CD4-positive, alpha-beta T cell treated with Interleukin-15 for 1 hour (primary cell): ENCODE measurements around the gene IZUMO4.
"Not testable (repeated sequence)": the region's sequence is repeated elsewhere in the genome, so short reads cannot be mapped to it uniquely, and the experiment has no call there.

ENCODE experiments used
- DNase-seq: peaks from one replicate; pipeline ENCODE4 v3.0.0-alpha.2; 2020

IZUMO4 gene

DNA sequence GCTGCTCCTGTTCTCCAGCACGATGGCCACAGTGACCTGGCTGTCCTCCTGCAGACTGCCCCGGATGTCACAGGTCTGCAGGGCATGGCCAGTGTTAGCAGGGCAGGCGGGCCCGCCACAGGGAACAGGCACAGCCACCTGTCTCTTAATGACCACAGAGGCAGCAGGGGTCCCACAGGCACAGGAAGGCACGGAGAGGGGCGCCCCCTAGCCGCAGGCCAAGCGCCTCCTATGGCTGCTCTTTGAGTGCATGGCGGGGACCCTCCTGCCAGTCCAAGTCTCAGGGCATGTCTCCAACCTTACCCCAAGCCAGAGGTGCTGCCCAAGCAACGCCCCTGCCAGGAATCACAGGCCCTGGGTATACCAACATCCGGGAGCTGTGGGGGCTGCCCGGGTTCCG is 14.1 kb downstream of the IZUMO4 start:
- DNase-seq, result no peak

DNA sequence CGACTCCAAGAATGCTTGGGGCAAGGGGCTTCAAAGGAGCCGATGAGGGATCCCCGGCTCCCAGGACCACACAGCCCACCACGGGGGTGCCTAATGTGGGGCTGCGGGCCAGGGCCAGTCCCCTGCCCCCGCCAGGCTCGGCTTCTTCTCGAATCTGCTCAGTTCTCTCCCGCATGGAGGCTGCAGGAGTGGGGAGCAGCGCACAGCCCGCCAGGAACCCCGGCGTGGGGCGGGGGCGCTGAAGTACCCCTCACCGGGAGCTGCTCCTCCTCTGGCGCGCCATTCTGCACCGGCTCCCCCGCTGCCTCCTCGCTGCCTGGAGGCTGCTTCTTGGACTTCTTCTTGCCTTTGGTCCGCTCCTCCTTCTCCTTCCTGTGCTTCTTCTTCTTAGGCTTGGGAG is 14.7 kb downstream of the IZUMO4 start:
- no peak for DNase-seq

DNA sequence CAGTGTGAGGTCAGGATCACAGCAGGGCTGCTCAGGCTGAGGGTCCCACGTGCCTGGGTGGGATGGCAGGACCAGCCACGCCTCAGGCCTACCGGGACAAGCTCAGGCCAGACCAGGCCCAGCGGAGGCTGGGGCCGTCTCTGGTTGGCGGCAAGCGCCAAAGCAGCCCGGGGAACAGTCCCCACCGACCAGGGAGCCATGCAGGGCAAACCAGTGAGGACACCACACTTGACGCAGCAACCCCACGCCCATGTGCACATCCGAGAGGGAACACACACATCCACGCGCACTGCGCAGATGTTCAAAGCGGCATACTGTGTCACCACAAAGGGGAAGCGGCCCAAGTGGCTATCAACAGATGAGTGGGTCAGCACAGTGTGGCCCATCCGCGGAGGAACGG is 15.2 kb downstream of the IZUMO4 start:
- DNase-seq, result no peak

DNA sequence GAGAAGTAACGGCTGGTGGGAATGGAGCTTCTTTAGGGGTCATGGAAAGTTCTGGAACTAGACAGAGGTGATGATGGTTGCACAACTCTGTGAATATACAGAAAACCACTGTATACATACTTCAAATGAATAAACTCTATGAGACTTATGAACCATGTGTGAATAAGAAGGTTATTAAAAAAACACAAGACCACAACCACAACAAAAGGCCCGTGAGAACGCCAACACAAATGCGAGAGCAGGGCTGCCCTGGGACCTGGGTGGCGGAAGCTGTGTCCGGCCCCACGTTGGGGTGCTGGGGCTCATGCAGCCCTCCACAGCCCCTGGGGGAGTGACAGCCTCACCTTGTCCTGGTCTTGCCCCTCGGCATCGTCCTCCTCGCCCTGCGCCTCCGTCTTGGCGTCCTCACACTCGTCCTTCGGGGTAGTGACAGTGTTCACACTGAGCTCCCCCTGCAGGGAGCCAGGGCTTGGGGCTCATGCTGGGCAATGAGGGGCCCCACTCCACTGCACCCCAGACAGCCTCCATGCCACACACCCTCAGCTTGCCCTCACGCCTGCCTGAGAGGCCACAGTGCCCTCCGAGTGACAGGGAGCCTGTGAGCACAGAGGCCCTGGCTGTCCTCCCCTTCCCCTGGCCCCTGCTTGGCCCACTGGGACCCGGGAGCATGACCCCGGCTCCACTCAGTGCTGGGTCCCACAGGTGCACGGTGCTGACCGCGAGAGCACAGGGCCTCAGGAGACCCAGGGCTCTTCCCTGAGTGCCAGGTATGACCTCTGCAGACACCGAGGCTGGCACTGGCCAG is 16.0 kb downstream of the IZUMO4 start:
- no peak for DNase-seq

DNA sequence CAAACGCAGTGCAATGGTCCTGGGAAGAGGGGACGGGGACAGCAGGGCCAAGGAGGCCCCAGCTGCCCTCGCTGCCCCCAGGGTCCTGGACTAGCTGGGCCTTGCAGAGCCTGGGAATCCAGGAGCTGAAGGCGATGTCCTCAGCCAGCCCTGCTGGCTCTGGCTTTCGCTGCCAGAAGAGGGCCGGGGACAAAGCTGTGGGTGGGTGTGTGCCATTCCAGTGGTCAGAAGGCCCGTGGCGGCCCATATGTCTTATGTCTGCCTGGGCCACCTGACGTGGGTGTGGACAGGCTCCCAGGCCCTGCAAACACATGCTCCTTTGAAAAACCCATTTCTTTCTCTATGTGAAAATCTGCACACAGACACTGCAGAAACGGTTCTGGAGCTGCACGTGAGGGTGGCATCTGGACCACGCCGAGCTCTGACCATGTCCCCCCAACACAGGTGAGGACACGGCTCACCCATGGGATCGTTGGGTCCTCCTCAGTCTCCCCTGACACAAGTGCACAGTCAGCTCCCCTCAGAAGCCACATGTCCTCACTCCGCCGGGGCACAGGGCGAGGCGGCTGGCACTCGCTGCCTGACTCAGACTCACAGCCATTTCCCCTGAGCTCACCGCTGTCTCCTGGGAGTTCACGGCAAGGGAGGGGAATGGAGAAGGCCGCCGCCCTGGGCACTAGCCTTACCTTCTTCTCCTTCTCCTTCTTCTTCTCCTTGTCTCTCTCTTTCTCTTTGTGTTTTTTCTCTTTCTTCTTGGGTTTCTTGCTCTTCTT is 16.9 kb downstream of the IZUMO4 start:
- no peak for DNase-seq

DNA sequence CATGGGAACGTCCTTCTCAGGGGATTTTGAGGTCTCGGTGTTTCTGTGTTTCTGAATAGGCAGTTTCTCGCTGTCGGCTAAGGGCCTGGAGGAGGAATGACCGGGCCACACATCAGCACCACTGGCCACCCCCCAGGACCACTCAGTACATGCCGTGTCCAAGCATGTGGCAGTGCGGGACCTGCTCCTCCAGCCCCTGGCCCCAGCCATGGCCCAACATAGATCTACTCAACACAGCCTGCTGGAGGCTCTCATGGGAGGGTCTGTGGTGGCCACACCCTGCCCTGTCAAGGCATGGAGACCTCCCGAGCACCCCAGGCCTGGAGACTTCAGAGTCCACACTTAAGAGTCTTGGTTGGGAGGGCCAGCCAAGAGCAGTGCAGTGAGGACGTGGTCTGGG is 17.5 kb downstream of the IZUMO4 start:
- no peak for DNase-seq

DNA sequence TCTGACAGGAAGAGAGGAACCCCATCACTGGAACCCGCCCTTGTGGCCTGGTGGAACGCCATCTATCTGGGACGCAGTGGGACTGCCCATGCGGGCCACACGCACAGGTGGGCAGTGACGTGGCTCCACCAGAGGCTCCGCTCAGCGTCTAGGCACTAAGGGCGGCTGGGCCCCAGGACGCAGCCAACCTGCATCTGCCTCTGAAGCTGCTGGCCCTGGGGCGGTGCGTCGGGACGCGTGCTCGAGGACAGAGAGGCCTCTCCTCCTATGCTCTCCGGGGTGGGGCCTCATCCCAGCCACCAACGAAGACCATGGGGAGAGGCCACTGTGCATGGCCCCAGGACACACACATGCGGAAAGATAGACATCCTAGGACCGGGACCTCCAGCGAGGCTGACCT is 18.1 kb downstream of the IZUMO4 start:
- DNase-seq, result no peak

DNA sequence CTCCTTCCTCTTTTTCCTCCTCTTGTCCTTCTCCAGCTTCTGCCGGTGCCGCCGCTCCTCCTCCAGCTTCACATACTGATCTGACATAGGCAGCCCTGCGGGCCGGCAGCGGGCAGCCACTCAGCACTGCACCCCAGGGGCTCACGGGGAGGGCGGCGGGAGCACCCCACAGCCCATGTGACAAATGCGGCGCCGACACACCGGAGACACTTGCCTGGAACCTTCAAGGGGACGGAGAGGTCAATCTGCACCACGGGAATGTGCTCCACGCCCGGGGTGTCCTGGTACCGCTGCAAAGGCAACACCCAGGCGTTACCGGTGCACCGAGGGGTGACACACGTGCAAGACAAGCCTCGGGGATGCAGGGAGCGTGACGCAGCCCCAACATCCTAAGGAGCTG is 18.6 kb downstream of the IZUMO4 start:
- no peak for DNase-seq

DNA sequence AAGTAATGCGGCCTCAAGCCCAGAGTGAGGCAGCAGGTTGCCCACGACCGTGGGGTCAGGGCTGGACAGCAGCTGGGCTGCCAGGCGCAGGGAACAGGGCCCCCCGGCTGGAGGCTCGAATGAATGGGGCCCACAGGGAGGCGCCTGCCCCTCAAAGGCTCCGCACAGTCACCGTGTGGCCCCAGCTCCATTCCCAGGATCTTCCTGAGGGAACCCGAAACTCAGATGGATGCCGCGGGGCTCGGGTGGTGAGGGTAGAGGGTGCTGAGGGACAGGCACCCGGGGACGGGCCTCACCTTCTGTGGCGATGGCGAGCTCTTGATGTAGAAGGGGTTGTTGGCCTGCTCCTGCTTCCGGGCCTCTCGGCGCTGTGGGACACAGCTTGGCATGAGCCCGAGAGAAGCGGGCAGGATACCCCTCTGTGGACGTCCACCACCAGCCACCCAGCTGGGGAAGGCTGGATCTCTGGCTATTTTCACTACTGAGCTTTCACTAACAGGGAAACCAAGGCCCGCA is 19.3 kb downstream of the IZUMO4 start:
- DNase-seq, result no peak

DNA sequence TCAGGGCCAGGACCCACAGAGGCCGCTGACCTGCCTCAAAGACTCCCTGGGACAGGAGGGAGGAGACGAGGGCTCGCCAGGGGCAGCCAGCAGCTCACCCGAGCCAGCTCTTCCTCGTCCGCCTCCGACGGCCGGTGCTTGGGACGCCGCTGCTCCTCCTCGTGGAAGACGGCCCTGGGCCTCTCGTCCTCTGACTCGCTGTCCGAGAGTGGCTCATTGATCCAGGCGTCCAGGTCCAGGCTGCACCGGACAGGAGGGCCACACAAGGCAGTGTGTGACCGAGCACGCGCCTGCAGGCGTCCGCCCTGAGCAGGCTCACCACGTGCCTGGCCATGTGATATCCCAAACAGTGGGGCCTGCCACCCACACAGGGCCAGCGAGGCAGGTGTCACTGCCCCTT is 19.8 kb downstream of the IZUMO4 start:
- DNase-seq, result no peak

DNA sequence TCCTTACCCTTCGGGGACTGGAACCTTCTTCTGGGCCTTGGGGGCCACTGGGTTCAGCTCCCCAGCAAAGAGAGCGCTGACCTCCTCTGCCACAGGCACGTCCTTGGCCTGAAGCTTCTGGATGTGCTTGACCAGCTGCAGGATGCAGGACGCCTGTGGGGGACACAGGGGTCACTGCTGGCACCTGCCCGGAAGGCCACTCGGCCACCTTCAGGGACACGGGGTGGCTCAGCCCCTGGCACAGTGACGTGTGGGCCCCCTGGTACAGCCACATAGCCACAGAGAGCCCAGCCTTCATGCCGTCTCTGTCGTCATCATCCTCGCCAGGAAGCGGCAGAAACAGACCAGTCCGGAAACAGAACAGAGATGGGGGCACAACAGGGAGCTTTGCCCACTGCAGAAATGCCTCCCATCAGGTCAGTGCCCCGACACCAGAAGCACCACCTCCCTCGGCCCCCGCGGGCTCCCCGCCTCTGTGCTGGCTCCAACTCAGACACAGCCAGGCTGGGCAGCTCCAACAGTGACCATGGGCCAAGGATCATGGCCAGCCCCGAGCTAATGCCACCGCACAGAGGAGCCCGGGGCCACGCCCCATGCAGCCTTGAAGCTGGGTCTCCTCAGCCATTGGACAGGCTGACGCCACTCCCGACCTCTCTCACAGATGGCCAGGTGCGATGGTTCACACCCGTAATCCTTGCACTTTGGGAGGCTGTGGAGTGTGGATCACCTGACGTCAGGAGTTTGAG is 20.7 kb downstream of the IZUMO4 start:
- no peak for DNase-seq

DNA sequence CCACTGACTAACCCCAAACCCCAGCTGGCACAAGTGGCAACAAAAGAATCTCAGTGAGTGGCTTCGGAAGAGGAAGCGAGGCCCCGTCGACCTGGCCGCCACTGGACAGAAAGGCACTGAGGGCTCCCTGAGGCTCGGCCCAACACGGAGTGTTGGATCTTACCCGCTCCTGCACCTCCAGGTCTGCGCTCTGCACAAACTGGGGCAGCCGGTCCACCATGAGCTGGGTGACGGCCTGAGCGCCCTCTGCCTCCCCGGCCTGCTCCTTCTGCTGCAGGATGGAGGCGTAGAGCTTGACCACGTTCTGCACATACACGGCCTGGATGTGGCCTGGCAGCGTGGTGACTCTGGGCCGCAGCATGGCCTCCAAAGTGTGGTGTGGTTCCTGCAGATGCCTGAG is 21.7 kb downstream of the IZUMO4 start:
- no peak for DNase-seq

DNA sequence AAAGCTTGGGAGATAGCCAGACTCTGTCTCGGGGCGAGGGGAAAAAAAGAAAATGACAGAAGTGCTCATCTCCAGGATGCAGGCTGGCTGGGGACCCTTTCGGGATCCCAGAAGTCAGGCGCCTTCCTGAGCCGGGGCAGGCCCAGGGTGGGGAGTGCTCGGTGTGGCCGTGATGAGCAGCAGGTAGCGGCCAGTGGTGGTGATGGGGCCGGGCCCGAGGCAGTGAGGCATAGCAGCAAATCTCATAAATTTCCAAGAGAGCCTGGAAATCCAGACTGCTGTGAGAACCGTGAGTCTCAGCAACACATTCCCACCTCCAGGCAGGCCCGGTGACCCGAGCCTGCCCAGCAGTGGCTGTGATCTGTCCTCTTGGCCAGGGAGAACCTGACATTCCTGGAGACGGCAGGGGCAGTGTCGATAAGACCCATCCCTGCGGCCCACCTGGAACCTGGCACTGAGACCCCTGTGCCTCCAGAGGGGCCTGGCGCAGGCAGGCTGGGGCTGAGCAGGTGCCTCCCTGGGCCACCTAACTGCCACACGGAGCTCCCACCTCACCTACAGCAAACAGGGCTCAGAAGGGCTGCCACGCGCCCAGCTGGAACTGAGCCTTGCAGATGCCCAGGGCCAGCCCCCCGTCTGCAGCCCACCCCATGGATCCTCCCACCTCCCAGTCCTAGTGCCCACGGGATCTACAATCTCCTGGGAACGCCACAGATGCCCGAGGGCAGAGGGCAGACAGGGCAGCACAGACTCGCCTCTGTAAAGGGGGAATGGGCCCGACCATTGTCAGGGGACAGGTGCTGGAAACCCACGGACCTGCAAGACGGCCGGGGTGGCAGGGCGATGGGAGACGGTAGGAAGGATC is 23.4 kb downstream of the IZUMO4 start:
- DNase-seq, result no peak

DNA sequence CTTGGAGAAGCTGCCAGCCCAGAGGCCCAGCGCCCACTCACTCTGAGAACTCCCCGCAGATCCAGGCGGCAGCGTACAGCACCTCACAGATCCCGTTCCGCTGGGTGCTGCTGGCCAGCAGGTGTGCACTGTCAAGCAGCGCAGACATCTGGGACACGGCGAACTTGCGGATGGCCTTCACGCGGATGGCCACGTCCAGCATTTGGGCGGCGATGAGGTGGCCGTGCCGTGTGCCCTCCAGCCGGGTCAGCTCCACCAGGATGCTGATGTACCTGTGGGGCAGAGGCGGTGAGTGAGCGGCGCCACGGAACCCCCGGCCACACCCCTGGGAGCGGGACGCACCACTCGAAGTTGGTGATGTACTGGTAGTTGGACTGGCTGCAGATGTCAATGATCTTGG is 24.1 kb downstream of the IZUMO4 start:
- DNase-seq, result no peak

DNA sequence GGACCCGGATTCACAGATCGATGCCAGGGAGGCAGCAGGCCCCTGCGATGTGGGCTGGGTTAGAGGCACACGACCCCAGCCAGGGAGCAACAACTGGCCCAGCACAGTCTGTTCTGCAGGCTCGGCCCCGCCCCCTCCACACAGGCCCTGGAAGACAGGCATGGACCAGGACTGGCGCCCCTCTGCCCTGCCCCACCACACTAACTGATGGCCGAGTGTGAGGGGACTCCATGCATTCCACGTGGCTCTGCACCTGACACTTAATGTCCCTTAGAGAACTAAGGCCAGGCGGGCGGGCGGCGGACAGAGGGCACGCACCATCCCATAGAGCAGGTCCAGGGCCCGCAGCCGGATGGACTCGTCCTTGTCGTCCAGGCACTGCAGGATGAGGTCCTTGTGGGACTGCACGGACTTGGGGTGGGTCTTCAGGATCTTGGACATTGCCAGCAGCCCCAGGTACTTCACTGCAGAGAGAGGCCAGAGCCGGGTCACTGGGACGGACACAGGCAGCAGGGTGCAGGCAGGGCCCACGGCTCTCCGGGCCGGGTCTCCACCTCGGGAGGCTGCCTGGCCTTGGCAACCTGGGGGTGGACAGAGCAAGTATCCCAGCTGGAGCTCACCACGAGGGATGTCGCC is 24.8 kb downstream of the IZUMO4 start:
- DNase-seq, result no peak

DNA sequence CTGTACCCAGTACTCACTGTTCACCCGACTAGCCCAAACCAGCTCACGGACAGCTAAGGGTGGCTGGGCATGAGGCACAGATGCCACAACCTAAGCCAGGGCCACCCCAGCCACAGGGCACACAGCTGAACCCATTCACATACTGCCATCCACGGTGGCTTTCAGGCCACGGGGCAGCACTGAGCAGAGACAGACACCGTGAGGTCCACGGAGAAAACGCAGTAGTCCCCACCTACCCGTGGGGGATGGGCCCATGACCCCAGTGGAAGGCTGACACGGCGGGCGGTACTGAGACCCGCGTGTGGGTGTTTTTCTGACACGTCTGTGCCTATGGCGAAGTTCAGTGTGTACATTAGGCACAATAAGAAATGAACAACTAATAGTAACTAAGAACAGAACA is 25.5 kb downstream of the IZUMO4 start:
- no peak for DNase-seq

DNA sequence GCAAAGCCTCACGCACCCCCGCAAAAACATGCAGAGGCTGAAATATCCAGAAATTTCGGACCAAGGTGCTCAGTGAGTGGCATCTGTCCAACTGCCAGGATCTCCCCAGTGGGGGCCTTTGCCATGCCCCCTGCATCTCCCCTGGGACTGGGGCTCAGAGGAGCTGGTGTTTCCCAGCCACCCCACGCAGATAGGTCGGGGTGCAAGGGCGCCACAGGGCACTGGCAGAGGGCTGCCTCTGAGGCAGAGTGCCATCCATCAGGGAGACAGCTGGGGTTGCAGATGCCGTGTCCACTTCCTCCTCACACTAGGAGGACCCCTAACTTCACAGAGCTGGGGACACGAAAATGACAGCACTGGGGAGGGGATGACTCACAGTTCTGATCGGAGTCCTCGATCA is 26.3 kb downstream of the IZUMO4 start:
- no peak for DNase-seq

DNA sequence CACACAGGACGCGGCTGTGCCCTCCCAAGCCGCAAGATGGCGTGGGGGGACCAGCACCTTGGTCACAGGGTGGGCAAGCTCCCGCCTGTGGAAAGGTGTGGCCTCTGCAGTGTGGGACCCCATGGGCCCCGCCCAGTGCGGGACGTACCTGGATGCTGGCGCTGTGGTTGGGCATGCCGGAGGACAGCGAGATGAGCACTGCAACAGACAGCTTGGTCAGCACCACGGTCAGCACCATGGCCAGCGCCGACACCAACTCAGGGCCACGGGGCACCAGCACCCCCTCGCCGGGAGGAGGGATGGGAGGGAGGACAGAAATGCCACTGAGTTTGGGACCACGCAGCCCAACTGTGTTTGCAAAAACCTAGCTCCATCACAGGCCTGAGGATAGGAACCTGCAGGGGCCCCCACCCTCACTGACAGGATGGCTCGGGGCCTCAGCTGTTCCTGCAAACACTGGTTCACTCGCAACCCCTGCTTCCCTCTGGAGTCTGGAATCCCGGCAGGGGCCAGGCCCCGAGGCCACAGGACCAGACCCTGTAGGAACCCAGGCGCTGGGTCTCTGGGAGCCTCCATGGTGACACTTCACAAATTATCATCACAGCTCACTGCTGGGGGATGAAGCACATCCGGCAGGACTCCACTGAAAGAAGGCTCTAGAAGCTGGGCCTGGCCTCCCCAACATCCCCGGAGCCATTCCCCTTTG is 27.1 kb downstream of the IZUMO4 start:
- no peak for DNase-seq

DNA sequence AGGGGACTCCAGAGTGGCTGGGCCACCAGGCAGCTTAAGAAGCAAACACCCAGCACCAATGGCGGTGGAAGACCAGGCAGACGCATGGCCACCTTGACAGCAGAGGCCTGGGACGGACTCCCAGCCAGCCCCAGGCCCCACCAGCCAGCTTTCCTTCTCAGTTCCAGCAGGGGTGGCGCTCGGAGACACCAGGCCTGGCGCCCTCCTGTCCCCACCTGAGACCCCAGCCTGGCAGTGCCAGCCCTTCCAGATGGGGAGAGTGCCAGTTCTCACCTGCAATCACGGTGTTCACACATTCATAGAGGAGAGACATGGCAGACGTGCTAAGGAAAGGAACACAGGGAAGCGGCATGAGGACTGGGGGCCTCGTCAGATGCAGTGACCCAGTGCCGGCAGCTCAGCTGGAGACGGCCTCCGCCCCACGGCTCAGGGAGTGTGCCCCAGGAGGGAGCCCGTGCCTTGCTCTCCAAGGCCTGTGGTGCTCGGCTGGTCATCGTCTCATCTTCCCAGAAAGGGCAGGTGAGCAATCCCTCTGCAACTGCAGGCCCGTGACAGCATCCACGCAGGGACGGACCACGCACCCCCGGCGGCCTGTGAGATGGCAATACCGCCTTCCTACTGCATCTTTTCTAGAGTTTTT is 30.3 kb downstream of the IZUMO4 start:
- no peak for DNase-seq

DNA sequence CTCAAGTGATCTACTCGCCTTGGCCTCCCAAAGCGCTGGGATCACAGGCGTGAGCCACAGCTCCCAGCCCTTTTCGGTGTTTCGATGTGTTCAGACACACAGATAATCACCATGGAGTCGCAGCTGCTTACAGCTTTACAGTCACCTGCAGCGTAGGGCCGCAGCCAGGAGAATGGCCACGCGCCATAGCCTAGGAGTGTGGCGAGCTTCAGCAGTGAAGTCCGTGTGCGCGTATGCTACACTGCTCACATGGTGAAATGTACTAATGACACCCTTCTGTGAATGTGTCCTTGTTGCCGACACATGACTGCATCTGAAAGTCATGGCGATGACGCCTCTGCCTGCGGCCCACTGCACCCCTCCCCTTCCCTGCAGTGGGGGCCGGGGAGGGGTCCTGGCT is 31.0 kb downstream of the IZUMO4 start:
- no peak for DNase-seq

DNA sequence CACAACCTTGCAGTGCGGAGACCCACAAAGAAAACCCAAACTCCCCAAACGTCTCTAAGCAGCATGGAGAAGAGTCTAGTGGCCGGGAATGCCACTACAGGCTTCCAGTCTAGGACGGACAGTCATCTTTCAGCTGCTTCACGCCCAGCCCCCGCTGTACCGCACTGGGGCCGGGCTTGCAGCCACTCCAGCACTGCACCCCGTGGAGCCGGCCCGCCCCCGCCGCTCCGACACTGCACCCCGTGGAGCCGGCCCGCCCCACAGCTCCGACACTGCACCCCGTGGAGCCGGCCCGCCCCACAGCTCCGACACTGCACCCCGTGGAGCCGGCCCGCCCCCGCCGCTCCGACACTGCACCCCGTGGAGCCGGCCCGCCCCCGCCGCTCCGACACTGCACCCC is 31.5 kb downstream of the IZUMO4 start:
- DNase-seq, result not testable (repeated sequence)
